ENCODE measurements around the gene FPR1.

The FPR1 gene

GRCh38 chr19:51733742-51734522 is 17.7 kb downstream of the FPR1 start:
- DNase-seq, result no peak

- DNase-seq, result no peak
Measured at GRCh38 chr19:51729781-51730180, 21.9 kb downstream of the FPR1 start.

GRCh38 chr19:51727349-51727880 is 24.3 kb downstream of the FPR1 start:
- no peak for DNase-seq

- no peak for DNase-seq
Measured at GRCh38 chr19:51726049-51726448, 25.6 kb downstream of the FPR1 start.

- no peak for DNase-seq
Measured at GRCh38 chr19:51724543-51724942, 27.1 kb downstream of the FPR1 start.

GRCh38 chr19:51722492-51722891 is 29.2 kb downstream of the FPR1 start:
- no peak for DNase-seq

GRCh38 chr19:51721905-51722304 is 29.8 kb downstream of the FPR1 start:
- DNase-seq, result no peak

- DNase-seq, result no peak
Measured at GRCh38 chr19:51719251-51719988, 32.3 kb downstream of the FPR1 start.

- no peak for DNase-seq
Measured at GRCh38 chr19:51716925-51717324, 34.8 kb downstream of the FPR1 start.

- no peak for DNase-seq
Measured at GRCh38 chr19:51715850-51716249, 35.8 kb downstream of the FPR1 start.

- DNase-seq, result no peak
Measured at GRCh38 chr19:51714848-51715247, 36.8 kb downstream of the FPR1 start.

- no peak for DNase-seq
Measured at GRCh38 chr19:51713319-51714285, 38.1 kb downstream of the FPR1 start.

GRCh38 chr19:51712461-51713081 is 39.1 kb downstream of the FPR1 start:
- no peak for DNase-seq

GRCh38 chr19:51711702-51712101 is 40.0 kb downstream of the FPR1 start:
- DNase-seq, result no peak

GRCh38 chr19:51710163-51710562 is 41.5 kb downstream of the FPR1 start:
- no peak for DNase-seq

GRCh38 chr19:51709575-51709974 is 42.1 kb downstream of the FPR1 start:
- DNase-seq, result no peak

GRCh38 chr19:51708811-51709210 is 42.9 kb downstream of the FPR1 start:
- no peak for DNase-seq

- DNase-seq, result no peak
Measured at GRCh38 chr19:51706885-51707284, 44.8 kb downstream of the FPR1 start.

GRCh38 chr19:51706296-51706695 is 45.4 kb downstream of the FPR1 start:
- DNase-seq, result no peak

- no peak for DNase-seq
Measured at GRCh38 chr19:51704626-51705025, 47.1 kb downstream of the FPR1 start.

- DNase-seq, result peak; percentile 80
Measured at GRCh38 chr19:51703575-51704515, 47.8 kb downstream of the FPR1 start.

Measured in NCI-H1105 (cell line).